CD4-positive, alpha-beta T cell (primary cell): ENCODE results near the gene GPSM3. TPM values are rescaled to one million over a fixed set of nuclear protein-coding genes. Genes with fewer than 3 reads are reported as not detected.

Experiments used
- ATAC-seq: fragments of 200-7000 bp; cut with Tn5 transposase; one replicate; pipeline ENCODE4 v1.10.0; 2022; ENCODE audit warnings: mild to moderate bottlenecking; ENCODE audit not compliant: poor library complexity
- CTCF ChIA-PET: fragments of 350-600 bp; sonication (Branson Sonifier 250); formaldehyde crosslinking; loops from one replicate; lab custom pipeline; 2021; ENCODE audit warnings: antibody characterized with exemption, inconsistent platforms; lab: Charles Lee
- POLR2A ChIA-PET: fragments of 350-600 bp; sonication (Branson Sonifier 250); formaldehyde crosslinking; loops from one replicate; lab custom pipeline; 2021; ENCODE audit warnings: antibody characterized with exemption, inconsistent platforms; lab: Charles Lee
- DNase-seq, 14 experiments: peaks; one replicate each; pipeline ENCODE4 v3.0.0-alpha.2; 2013 to 2020; ENCODE audit warnings: mixed read lengths in 2 of 14
- H3K27ac ChIP-seq, 2 donors: one replicate each; pipeline versions ENCODE4 v1.5.1 to v1.7.0; 2013; ENCODE audit warnings: low read length in 2 of 2, low read depth in 1 of 2, mild to moderate bottlenecking in 1 of 2
- H3K27me3 ChIP-seq, 2 experiments: 1 replicate in 1 of 2; 2 replicates in 1 of 2; pipeline versions ENCODE4 v1.6.1 to v1.7.0; 2013; ENCODE audit warnings: low read length in 2 of 2, control low read depth in 1 of 2, mild to moderate bottlenecking in 1 of 2, moderate library complexity in 1 of 2; ENCODE audit not compliant: insufficient read depth in 2 of 2, control insufficient read depth in 1 of 2
- H3K36me3 ChIP-seq: one replicate; pipeline ENCODE4 v1.6.1; 2013; ENCODE audit warnings: low read length, control low read depth; ENCODE audit not compliant: insufficient read depth
- H3K4me1 ChIP-seq: one replicate; pipeline ENCODE4 v1.6.1; 2013; ENCODE audit warnings: low read length, control low read depth; ENCODE audit not compliant: insufficient read depth
- H3K4me3 ChIP-seq: one replicate; pipeline ENCODE4 v1.5.1; 2013; ENCODE audit warnings: mild to moderate bottlenecking, low read length, moderate library complexity
- H3K9me3 ChIP-seq, 2 experiments: 1 replicate in 1 of 2; 2 replicates in 1 of 2; pipeline versions ENCODE4 v1.6.1 to v1.7.0; 2013; ENCODE audit warnings: low read length in 2 of 2, mild to moderate bottlenecking in 2 of 2, control low read depth in 1 of 2, moderate library complexity in 1 of 2; ENCODE audit not compliant: control insufficient read depth in 1 of 2, insufficient read depth in 1 of 2
- H3K27ac Mint-ChIP-seq: one replicate; pipeline ENCODE4 v1.8.0; 2020; ENCODE audit warnings: mixed read lengths
- H3K27me3 Mint-ChIP-seq: one replicate; pipeline ENCODE4 v1.8.0; 2021; ENCODE audit warnings: mixed read lengths
- H3K36me3 Mint-ChIP-seq: one replicate; pipeline ENCODE4 v1.8.0; 2021; ENCODE audit warnings: low read depth, mixed read lengths
- H3K4me1 Mint-ChIP-seq: one replicate; pipeline ENCODE4 v1.8.0; 2021; ENCODE audit warnings: low read depth, mixed read lengths
- H3K4me3 Mint-ChIP-seq: one replicate; pipeline ENCODE4 v1.8.0; 2020; ENCODE audit warnings: mild to moderate bottlenecking, mixed read lengths
- H3K9me3 Mint-ChIP-seq: one replicate; pipeline ENCODE4 v1.8.0; 2020; ENCODE audit warnings: mixed read lengths
- CTCF ChIP-seq: fragments of 200-600 bp; IDR thresholded peaks from one replicate; pipeline ENCODE4 v1.8.0; 2022; ENCODE audit warnings: antibody characterized with exemption, mild to moderate bottlenecking
- intact Hi-C, 2 experiments: fragments of 100-400 bp; cut with DNase I in 1 of 2; cut with micrococcal nuclease in 1 of 2; formaldehyde crosslinking; loops; one replicate each; pipeline versions ENCODE4 v1.15.1 to v1.9.0; 2023 to 2025; cut with DNase I, micrococcal nuclease
- total RNA-seq, 174 experiments: library from RNA in 2 of 174; stranded (reverse) in 2 of 174; gene quantifications; one replicate each; pipeline ENCODE4 v1.2.3 and lab custom pipeline; 2021 to 2026

The GPSM3 gene
- total RNA-seq, 2 experiments from 2014 or later = 190 to 202 TPM

- no peaks in the 10 kb centered on the region for H3K9me3 ChIP-seq
- peaks cover 8% of the 10 kb centered on the region for H3K4me1 ChIP-seq
- intact Hi-C loops = no loop called here
- DNase-seq = no peak
- H3K36me3 ChIP-seq = no peaks in the 10 kb centered on the region
- no peaks in the 10 kb centered on the region for H3K9me3 Mint-ChIP-seq
- peaks cover 21% of the 10 kb centered on the region for H3K4me1 Mint-ChIP-seq
- ATAC-seq = no peak
- ChIA-PET CTCF (no interaction called here), POLR2A (no interaction called here)
- H3K4me3 Mint-ChIP-seq = no peak within 1 kb of the TSS
- H3K27ac ChIP-seq = no peak within 1 kb of the TSS
- H3K27me3 ChIP-seq = peaks cover 0 to 3% of the 10 kb centered on the region in 2 experiments
- no peaks in the 10 kb centered on the region for H3K36me3 Mint-ChIP-seq
- peak within 1 kb of the TSS; percentile 57 for H3K27ac Mint-ChIP-seq
- no peak within 1 kb of the TSS for H3K4me3 ChIP-seq
- no peak for TF ChIP-seq CTCF
- H3K27me3 Mint-ChIP-seq = no peaks in the 10 kb centered on the region
Observed at GRCh38 chr6:32223258-32224235, 31.1 kb upstream of the GPSM3 start, which contains the start of gene NOTCH4. Gene NOTCH4, minus strand, starts transcription at chr6:32224067. Its CDS starts 139 bp downstream, at chr6:32223928.

- CTCF ChIA-PET = no interaction called here
- H3K27ac ChIP-seq = no peak overlapping the region
Observed at GRCh38 chr6:32222333-32223230, 30.1 kb upstream of the GPSM3 start.

More at GRCh38 chr6:32222333-32223230, 30.1 kb upstream of the GPSM3 start:
- peaks cover 0 to 3% of the 10 kb centered on the region in 2 experiments for H3K27me3 ChIP-seq
- POLR2A ChIA-PET = interaction anchor here (0.9 to 1.8 kb wide), 2 partner anchors 15 to 27 kb away, joined by 4 to 6 read pairs; no protein-coding TSS in a partner anchor
- Mint-ChIP-seq H3K4me1 (peaks cover 21% of the 10 kb centered on the region), H3K27ac (peak overlapping the region; percentile 56), H3K36me3 (no peaks in the 10 kb centered on the region), H3K9me3 (no peaks in the 10 kb centered on the region), H3K4me3 (no peak overlapping the region), H3K27me3 (no peaks in the 10 kb centered on the region)
- H3K4me3 ChIP-seq = no peak overlapping the region
- ATAC-seq = no peak
- no peaks in the 10 kb centered on the region for H3K36me3 ChIP-seq
- DNase-seq = no peak
- no peaks in the 10 kb centered on the region for H3K9me3 ChIP-seq
- intact Hi-C loops = no loop called here
- no peak for TF ChIP-seq CTCF
- H3K4me1 ChIP-seq = peaks cover 8% of the 10 kb centered on the region
